Measurements from ENCODE around the gene ZNF561.
"Not testable (repeated sequence)": the region's sequence is repeated elsewhere in the genome, so short reads cannot be mapped to it uniquely, and the experiment has no call there.

The ZNF561 gene
- total RNA-seq = 16.6 to 46.2 (median 32.6) reads per million in 9 experiments

DNA sequence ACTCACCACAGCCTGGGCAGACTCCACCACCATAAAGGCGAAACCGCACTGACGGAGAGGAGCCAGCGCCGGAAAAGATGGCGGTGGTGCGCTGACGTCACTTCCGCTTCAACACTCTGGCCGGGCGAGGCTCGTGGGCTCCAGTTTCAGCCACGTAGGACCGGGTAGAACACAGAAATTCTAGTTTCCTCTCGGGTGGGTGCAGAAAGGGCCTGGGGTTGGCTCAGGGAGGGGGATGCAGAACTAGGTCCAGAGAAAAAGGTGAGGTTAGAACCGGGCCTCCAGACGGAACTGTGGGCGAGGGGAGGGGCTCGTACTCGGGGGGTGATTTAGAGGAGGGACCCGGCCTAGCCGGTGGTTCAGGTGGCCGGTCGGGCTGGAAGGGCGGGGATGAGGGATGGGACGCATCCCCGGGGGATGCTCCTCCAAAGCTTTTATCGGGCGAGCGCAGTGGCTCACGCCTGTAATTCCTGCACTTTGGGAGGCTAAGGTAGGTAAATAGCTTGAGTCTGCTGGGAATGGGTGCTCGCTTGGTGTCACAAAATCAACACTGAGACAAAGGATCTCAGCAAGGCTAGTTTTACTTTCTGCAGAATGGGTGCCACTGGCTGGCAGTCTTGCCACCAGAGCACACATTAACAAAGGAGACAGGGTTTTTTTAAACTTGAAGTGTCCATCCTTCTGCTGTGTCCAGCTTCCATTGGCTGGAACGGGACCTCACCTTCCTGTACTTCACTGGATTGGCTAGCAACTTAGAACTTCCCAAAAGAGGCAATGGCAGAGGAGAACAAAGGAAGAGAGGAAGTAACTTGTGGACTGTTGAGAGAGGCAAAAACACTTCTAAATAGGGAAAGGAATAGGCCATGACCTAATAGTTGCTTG, at the start of gene ZNF561:
TSS of gene ZNF561 (minus strand) at position 77 of the 882 bp plus-strand sequence. CDS start 1,776 bp downstream, outside the sequence.
- Mint-ChIP-seq H3K27ac (peak within 1 kb of the TSS; percentile 100), H3K9me3 (peaks cover 0 to 2% of the 10 kb centered on the region in 2 donors), H3K27me3 (no peaks in the 10 kb centered on the region), H3K36me3 (ENCODE audit: insufficient read depth) (peaks cover 46% of the 10 kb centered on the region), H3K4me1 (ENCODE audit: low read depth in 2 of 2) (peaks cover 20 to 22% of the 10 kb centered on the region in 2 donors), H3K4me3 (peak within 1 kb of the TSS; percentile 96 to 99)
- ATAC-seq (replicated peaks) (peak; percentile 92), DNase-seq (peak; percentile 84 to 87 (median 85))

DNA sequence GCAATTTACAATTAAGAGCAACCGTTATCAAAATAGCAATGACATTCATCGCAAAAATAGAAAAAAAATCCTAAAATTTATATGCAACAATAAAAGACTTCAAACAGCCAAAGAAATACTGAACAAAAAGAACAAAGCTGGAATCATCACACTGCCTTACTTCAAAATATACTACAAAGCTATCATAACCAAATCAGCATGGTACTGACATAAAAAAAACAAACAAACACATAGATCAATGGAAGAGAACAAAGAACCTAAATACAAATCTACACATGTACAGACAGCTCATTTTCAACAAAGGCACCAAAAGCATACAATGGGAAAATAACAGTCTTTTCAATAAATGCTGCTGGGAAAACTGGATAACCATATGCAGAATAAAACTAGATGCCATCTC, 47.5 kb upstream of the ZNF561 start:
- Mint-ChIP-seq H3K9me3 (peaks cover 4 to 13% of the 10 kb centered on the region in 2 donors), H3K36me3 (ENCODE audit: insufficient read depth) (peaks cover 11% of the 10 kb centered on the region), H3K27ac (no peak overlapping the region), H3K27me3 (no peaks in the 10 kb centered on the region), H3K4me1 (ENCODE audit: low read depth in 2 of 2) (peaks cover 17 to 47% of the 10 kb centered on the region in 2 donors), H3K4me3 (no peak overlapping the region)
- ATAC-seq (replicated peaks) (no peak), DNase-seq (no peak)

DNA sequence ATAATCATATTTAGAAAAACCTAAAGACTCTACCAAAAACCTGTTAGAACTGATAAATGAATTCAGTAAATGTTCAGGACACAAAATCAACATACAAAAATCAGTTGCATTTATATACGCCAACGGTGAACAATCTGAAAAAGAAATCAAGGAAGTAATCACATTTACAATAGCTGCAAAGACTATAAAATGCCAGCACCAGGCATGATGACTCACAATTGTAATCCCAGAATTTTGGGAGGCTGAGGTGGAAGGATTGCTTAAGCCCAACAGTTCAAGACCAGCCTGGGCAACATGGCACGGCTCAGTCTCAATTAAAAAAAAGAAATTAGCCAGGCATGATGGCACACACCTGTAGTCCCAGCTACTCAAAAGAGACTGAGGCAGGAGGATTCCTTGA, 46.9 kb upstream of the ZNF561 start:
- Mint-ChIP-seq H3K4me1 (ENCODE audit: low read depth in 2 of 2) (peaks cover 17 to 45% of the 10 kb centered on the region in 2 donors), H3K9me3 (peaks cover 3 to 9% of the 10 kb centered on the region in 2 donors), H3K36me3 (ENCODE audit: insufficient read depth) (peaks cover 9% of the 10 kb centered on the region), H3K4me3 (no peak overlapping the region), H3K27ac (no peak overlapping the region), H3K27me3 (no peaks in the 10 kb centered on the region)
- ATAC-seq (replicated peaks) (no peak), DNase-seq (no peak)

DNA sequence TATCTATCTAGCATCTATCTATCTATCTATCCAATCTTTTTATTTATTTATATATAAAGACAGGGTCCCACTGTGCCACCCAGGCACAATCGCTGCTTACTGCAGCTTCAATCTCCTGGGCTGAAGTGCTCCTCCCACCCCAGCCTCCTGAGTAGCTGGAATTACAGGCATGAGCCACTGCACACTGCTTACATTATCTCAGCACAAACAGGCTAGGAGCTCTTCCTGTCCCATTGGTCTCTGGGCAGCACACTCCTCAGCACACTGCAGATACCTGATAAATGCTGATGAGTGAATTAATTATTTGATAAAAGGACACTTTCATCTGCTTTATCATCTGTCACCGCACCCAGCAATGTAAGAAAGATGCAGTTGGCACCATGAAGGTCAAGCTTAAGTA, 37.7 kb upstream of the ZNF561 start:
- no peak overlapping the region for H3K4me3 Mint-ChIP-seq
- ATAC-seq (replicated peaks) (no peak), DNase-seq (no peak)
- H3K27me3 Mint-ChIP-seq = no peaks in the 10 kb centered on the region
- peaks cover 49% of the 10 kb centered on the region for H3K36me3 Mint-ChIP-seq (ENCODE audit: insufficient read depth)
- no peaks in the 10 kb centered on the region for H3K9me3 Mint-ChIP-seq
- no peak overlapping the region for H3K27ac Mint-ChIP-seq
- peaks cover 4 to 12% of the 10 kb centered on the region in 2 donors for H3K4me1 Mint-ChIP-seq (ENCODE audit: low read depth in 2 of 2)

DNA sequence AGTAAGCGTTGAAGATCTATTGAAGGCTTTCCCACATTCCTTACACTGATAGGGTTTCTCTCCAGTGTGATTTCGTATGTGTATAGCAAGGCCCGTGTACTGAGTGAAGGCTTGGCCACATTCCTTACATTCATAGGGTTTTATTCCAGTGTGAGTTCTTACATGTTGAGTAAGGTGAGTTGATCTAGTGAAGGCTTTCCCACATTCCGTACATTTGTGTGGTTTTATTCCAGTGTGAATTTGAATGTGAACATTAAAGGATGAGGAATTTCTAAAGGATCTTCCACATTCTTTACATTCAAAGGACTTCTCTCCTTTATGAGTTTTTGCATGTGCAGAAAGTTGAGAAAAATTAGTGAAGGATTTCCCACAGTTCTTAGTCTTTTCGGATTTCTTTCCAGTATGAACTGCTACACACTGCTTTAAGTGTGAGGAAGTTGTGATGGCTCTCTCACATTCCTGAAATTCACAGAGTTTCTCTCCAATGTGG, 32.1 kb upstream of the ZNF561 start:
- not testable (repeated sequence) for H3K27me3 Mint-ChIP-seq; H3K4me3 Mint-ChIP-seq; ATAC-seq (replicated peaks); DNase-seq; H3K9me3 Mint-ChIP-seq; H3K27ac Mint-ChIP-seq
- Mint-ChIP-seq H3K36me3 (ENCODE audit: insufficient read depth) (peaks cover 52% of the 10 kb centered on the region), H3K4me1 (ENCODE audit: low read depth in 2 of 2) (peaks cover 2 to 11% of the 10 kb centered on the region in 2 donors)

DNA sequence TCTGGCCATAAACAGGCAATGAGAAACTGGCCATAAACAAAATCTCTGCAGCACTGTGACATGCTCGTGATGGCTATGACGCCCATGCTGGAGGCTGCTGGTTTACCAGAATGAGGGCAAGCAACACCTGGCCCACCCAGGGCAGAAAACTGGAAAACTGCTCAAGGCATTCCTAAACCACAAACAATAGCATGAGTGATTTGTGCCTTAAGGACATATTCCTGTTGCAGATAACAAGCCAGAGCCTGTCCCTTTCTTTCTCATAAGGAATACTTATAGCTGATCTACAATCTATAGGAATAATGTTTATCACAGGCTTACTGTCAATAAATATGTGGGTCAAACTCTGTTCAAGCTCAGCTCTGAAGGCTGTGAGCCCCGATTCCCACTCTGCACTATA, 30.4 kb upstream of the ZNF561 start:
- H3K27me3 Mint-ChIP-seq; H3K27ac Mint-ChIP-seq; ATAC-seq (replicated peaks); H3K4me3 Mint-ChIP-seq; H3K9me3 Mint-ChIP-seq; DNase-seq: not testable (repeated sequence)
- peaks cover 40% of the 10 kb centered on the region for H3K36me3 Mint-ChIP-seq (ENCODE audit: insufficient read depth)
- H3K4me1 Mint-ChIP-seq (ENCODE audit: low read depth in 2 of 2) = peaks cover 2 to 11% of the 10 kb centered on the region in 2 donors

DNA sequence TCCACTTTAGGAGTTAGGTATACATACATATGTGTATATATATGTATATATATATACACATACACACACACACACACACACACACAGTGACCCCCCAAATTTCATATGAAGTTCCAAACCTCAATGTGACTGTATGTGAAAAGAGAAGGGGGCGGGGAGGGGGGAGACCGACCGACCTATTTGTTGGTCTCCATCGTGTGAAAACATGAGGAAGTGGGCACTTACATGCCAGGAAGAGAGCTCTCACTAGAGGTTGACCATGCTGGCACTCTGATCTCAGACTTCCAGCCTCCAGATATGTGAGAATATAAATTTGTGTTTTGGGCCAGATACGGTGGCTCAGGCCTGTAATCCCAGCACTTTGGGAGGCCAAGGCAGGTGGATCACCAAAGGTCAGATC, 29.3 kb upstream of the ZNF561 start:
- no peak for ATAC-seq (replicated peaks)
- Mint-ChIP-seq H3K4me3 (no peak overlapping the region), H3K4me1 (ENCODE audit: low read depth in 2 of 2) (peaks cover 2 to 11% of the 10 kb centered on the region in 2 donors), H3K27ac (no peak overlapping the region), H3K36me3 (ENCODE audit: insufficient read depth) (peaks cover 29% of the 10 kb centered on the region), H3K27me3 (no peaks in the 10 kb centered on the region), H3K9me3 (peaks cover 0 to 3% of the 10 kb centered on the region in 2 donors)
- DNase-seq = no peak

DNA sequence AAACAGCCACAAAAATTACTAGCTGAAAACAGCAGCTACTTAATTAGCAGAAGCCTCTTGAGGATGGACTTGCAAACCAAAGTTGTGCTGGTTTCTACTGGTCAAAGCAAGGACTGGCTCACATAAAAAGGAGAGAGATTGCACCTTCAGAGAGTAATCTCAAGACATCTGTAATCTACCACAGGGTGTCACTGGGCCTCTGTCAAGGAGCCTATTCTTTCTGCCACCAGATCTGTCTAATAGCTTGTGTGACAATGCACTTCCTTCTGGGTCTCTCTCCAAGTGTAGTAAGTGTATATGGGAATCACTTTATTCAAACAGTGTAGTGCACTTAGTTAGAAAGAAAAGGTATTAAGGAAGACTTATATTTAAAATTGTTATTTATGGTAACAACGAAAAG, 24.4 kb upstream of the ZNF561 start:
- Mint-ChIP-seq H3K4me3 (no peak overlapping the region), H3K36me3 (ENCODE audit: insufficient read depth) (peaks cover 4% of the 10 kb centered on the region)

DNA sequence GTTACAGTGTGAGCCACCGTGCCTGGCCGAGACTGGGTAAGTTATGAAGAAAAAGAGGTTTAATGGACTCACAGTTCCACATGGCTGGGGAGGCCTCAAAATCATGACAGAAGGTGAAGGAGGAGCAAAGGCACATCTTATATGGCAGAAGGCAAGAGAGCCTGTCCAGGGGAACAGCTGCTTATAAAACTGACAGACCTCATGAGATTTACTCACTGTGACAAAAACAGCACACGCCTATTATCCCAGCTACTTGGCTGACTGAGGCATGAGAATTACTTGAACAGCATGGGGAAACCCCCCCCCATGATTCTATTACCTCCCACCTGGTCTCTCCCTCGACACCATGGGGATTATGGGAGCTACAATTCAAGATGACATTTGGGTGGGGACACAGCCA, 23.4 kb upstream of the ZNF561 start:
- ATAC-seq (replicated peaks) = no peak
- H3K9me3 Mint-ChIP-seq = peaks cover 3 to 11% of the 10 kb centered on the region in 2 donors
- DNase-seq = no peak
- peaks cover 0 to 2% of the 10 kb centered on the region in 2 donors for H3K4me1 Mint-ChIP-seq (ENCODE audit: low read depth in 2 of 2)
- peak overlapping the region in 1 of 2 donors; percentile 70 for H3K27ac Mint-ChIP-seq
- H3K36me3 Mint-ChIP-seq (ENCODE audit: insufficient read depth) = peaks cover 4% of the 10 kb centered on the region
- H3K4me3 Mint-ChIP-seq = no peak overlapping the region
- no peaks in the 10 kb centered on the region for H3K27me3 Mint-ChIP-seq

More for the DNA sequence above, 24.4 kb upstream of the ZNF561 start:
- Mint-ChIP-seq H3K4me1 (ENCODE audit: low read depth in 2 of 2) (peaks cover 0 to 7% of the 10 kb centered on the region in 2 donors), H3K27ac (no peak overlapping the region), H3K9me3 (peaks cover 3 to 11% of the 10 kb centered on the region in 2 donors), H3K27me3 (no peaks in the 10 kb centered on the region)
- ATAC-seq (replicated peaks) (no peak), DNase-seq (no peak)

DNA sequence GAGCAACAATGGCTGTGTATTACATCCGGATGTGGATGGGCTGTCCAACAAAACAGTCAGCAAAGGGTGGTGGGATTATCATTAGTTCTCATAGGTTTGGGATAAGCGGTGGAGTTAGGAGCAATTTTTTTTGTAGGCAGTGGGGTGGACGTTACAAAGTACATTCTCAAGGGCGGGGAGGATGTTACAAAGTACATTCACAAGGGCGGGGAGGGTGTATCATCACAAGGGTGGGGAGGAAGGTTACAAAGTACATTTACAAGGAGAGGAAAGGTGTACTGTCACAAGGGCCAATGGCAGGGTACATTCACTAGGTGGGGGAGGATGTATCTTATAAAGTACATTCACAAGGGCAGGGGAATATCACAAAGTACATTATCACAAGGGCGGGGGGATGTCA, 20.8 kb upstream of the ZNF561 start:
- no peaks in the 10 kb centered on the region for H3K36me3 Mint-ChIP-seq (ENCODE audit: insufficient read depth)
- DNase-seq = no peak
- peaks cover 3 to 11% of the 10 kb centered on the region in 2 donors for H3K9me3 Mint-ChIP-seq
- H3K27ac Mint-ChIP-seq = no peak overlapping the region
- H3K4me1 Mint-ChIP-seq (ENCODE audit: low read depth in 2 of 2) = no peaks in the 10 kb centered on the region
- no peaks in the 10 kb centered on the region for H3K27me3 Mint-ChIP-seq
- H3K4me3 Mint-ChIP-seq = no peak overlapping the region
- no peak for ATAC-seq (replicated peaks)

DNA sequence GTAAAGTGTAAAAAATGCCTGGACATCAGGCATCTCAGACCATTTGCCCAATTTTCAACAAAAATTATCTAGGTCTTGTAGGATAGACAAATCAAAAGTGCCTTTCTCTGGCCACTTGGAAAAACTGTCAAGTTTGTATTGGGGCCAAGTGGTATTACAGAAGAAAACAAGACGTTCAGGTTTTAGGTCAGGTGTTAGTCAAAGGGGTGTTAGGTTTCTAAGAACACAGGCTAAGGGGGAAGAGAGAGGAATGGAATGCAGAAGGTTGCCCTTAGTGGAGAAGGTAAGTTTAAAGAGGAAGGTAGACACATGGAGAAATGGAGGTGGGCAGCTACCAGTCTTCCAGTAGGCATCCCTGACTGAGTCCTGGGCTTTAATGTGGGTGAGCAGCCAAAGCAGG, 19.9 kb upstream of the ZNF561 start:
- H3K4me1 Mint-ChIP-seq (ENCODE audit: low read depth in 2 of 2) = no peaks in the 10 kb centered on the region
- no peak overlapping the region for H3K4me3 Mint-ChIP-seq
- H3K36me3 Mint-ChIP-seq (ENCODE audit: insufficient read depth) = no peaks in the 10 kb centered on the region
- DNase-seq (no peak), ATAC-seq (replicated peaks) (no peak)
- H3K27ac Mint-ChIP-seq = peak overlapping the region in 1 of 2 donors; percentile 62
- peaks cover 3 to 11% of the 10 kb centered on the region in 2 donors for H3K9me3 Mint-ChIP-seq
- no peaks in the 10 kb centered on the region for H3K27me3 Mint-ChIP-seq

DNA sequence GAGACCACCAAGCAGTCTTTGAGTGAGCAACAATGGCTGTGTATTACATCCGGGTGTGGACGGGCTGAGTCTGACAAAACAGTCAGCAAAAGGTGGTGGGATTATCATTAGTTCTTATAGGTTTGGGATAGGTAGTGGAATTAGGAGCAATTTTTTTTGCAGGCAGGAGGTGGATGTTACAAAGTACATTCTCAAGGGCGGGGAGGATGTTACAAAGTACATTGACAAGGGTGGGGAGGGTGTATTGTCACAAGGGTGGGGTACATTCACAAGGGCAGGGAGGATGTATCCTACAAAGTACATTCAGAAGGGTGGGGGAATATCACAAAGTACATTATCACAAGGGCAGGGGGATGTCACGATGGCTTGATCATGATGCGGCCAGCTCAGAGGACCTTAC, 15.0 kb upstream of the ZNF561 start:
- no peaks in the 10 kb centered on the region for H3K27me3 Mint-ChIP-seq
- peaks cover 0 to 4% of the 10 kb centered on the region in 2 donors for H3K9me3 Mint-ChIP-seq
- H3K4me3 Mint-ChIP-seq = no peak overlapping the region
- no peaks in the 10 kb centered on the region for H3K36me3 Mint-ChIP-seq (ENCODE audit: insufficient read depth)
- ATAC-seq (replicated peaks) (no peak), DNase-seq (no peak)
- no peak overlapping the region for H3K27ac Mint-ChIP-seq
- H3K4me1 Mint-ChIP-seq (ENCODE audit: low read depth in 2 of 2) = no peaks in the 10 kb centered on the region

DNA sequence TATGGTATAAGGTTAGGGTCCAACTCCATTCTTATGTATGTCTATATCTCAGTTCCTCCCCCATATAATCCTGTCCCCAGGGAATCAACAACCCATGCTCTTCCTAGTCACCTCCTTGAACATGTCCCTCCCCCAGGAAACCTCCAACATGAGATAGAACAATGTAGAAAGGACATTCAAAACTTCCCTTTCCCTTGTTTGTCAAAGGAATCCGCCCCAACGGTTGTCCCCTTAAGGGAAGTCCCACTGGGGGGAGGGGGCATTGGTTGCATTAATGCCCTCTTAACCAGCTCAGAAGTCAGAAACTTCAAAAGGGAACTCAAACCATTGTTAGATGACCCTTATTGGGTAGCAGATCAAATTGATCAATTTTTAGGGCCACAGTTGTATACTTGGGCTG, 6.8 kb upstream of the ZNF561 start:
- H3K27ac Mint-ChIP-seq = no peak overlapping the region
- H3K27me3 Mint-ChIP-seq = no peaks in the 10 kb centered on the region
- ATAC-seq (replicated peaks) = no peak
- H3K9me3 Mint-ChIP-seq = no peaks in the 10 kb centered on the region
- H3K4me1 Mint-ChIP-seq (ENCODE audit: low read depth in 2 of 2) = peaks cover 3 to 7% of the 10 kb centered on the region in 2 donors
- no peak for DNase-seq
- no peaks in the 10 kb centered on the region for H3K36me3 Mint-ChIP-seq (ENCODE audit: insufficient read depth)
- H3K4me3 Mint-ChIP-seq = no peak overlapping the region

DNA sequence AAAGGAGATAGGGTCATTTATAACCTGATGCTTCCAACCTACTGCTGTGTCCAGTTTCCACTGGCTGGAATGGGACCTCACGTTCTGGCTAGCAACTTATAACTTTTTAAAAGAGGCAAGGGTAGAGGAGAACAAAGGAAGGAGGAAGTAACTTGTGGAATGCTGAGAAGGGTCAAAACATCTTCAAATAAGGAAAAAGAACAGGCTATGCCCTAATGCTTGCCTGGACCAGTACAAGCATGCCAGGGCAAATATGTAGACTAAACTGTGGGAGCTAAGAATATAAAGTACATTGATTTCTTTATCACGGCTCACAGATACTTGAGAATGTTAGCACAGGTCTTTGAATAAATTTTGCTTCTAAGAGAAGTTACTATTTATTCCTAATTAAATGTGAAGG, 1.5 kb upstream of the ZNF561 start:
- peaks cover 0 to 2% of the 10 kb centered on the region in 2 donors for H3K9me3 Mint-ChIP-seq
- peaks cover 36% of the 10 kb centered on the region for H3K36me3 Mint-ChIP-seq (ENCODE audit: insufficient read depth)
- H3K4me1 Mint-ChIP-seq (ENCODE audit: low read depth in 2 of 2) = peaks cover 20 to 22% of the 10 kb centered on the region in 2 donors
- no peak overlapping the region for H3K4me3 Mint-ChIP-seq
- no peaks in the 10 kb centered on the region for H3K27me3 Mint-ChIP-seq
- no peak overlapping the region for H3K27ac Mint-ChIP-seq
- DNase-seq = no peak
- no peak for ATAC-seq (replicated peaks)
